Spleen (tissue), 3 donors: ENCODE measurements around the gene ARSB.

Experiments
- POLR2A ChIP-seq, 3 donors: fragments of 450-650 bp; IDR thresholded peaks; one replicate each; pipeline ENCODE4 v1.5.1; 2017; ENCODE audit warnings: antibody characterized with exemption in 3 of 3, mild to moderate bottlenecking in 1 of 3
- POLR2AphosphoS5 ChIP-seq, 3 donors: sonication (generic); formaldehyde crosslinking; IDR thresholded peaks; one replicate each; pipeline ENCODE4 v1.5.1; 2017; ENCODE audit warnings: antibody characterized with exemption in 3 of 3

GRCh38 chr5:78813906-78814530 is 171.1 kb downstream of the ARSB start:
- no peak for TF ChIP-seq POLR2A (IDR thresholded peaks at IDR 0.05)
- TF ChIP-seq POLR2AphosphoS5 (IDR thresholded peaks at IDR 0.05): no peak
